Lung (tissue), 12 donors: ENCODE results near the gene CALB2. TPM values are rescaled to one million over a fixed set of nuclear protein-coding genes. Genes with fewer than 3 reads are reported as not detected.

Experiments used
- ATAC-seq: fragments of 200-7000 bp; cut with Tn5 transposase; one replicate; pipeline ENCODE4 v1.9.1; 2020; ENCODE audit warnings: moderate number of reproducible peaks; ENCODE audit not compliant: insufficient read depth, low FRiP score
- DNase-seq, 3 donors: peaks; one replicate each; pipeline ENCODE4 v3.0.0-alpha.2; 2013 to 2017
- H3K27ac ChIP-seq, 2 donors: one replicate each; pipeline ENCODE4 v1.5.1; 2013; ENCODE audit warnings: mild to moderate bottlenecking in 2 of 2, moderate library complexity in 2 of 2, control low read depth in 1 of 2, inconsistent platforms in 1 of 2, low read depth in 1 of 2, low read length in 1 of 2
- H3K27me3 ChIP-seq, 3 donors: one replicate each; pipeline ENCODE4 v1.5.1; 2013; ENCODE audit warnings: low read length in 2 of 3; ENCODE audit not compliant: control insufficient read depth in 3 of 3, insufficient read depth in 3 of 3
- H3K36me3 ChIP-seq, 4 donors: one replicate each; pipeline ENCODE4 v1.5.1; 2013; ENCODE audit warnings: low read length in 4 of 4, mild to moderate bottlenecking in 1 of 4, moderate library complexity in 1 of 4; ENCODE audit not compliant: control insufficient read depth in 4 of 4, insufficient read depth in 4 of 4
- H3K4me1 ChIP-seq, 5 donors: one replicate each; pipeline ENCODE4 v1.5.1; 2013; ENCODE audit warnings: low read length in 5 of 5, mild to moderate bottlenecking in 2 of 5, moderate library complexity in 1 of 5; ENCODE audit not compliant: control insufficient read depth in 5 of 5, insufficient read depth in 5 of 5
- H3K4me3 ChIP-seq: one replicate; pipeline ENCODE4 v1.5.1; 2013; ENCODE audit warnings: mild to moderate bottlenecking, control low read depth, moderate library complexity
- H3K9ac ChIP-seq, 2 donors: one replicate each; pipeline ENCODE4 v1.5.1; 2013; ENCODE audit warnings: low read length in 2 of 2, control low read depth in 1 of 2; ENCODE audit not compliant: insufficient read depth in 1 of 2
- H3K9me3 ChIP-seq, 4 donors: one replicate each; pipeline ENCODE4 v1.5.1; 2013; ENCODE audit warnings: low read length in 3 of 4, mild to moderate bottlenecking in 1 of 4, moderate library complexity in 1 of 4; ENCODE audit not compliant: control insufficient read depth in 4 of 4, insufficient read depth in 3 of 4
- CTCF ChIP-seq: IDR thresholded peaks from 2 replicates; pipeline ENCODE4 v1.5.1; 2012; ENCODE audit warnings: mild to moderate bottlenecking; ENCODE audit errors: control extremely low read depth, extremely low read depth
- WGBS, 2 donors: extraction: QIAGEN DNeasy Blood & Tissue Kit; methylation state at CpG; one replicate each; pipeline ENCODE4 v1.1.7; 2013; 5-methylcytosine and 5-hydroxymethylcytosine counted together
- polyA plus RNA-seq, 2 donors: library from polyadenylated mRNA; stranded (reverse); fragments of 200-250 nt; gene quantifications; one replicate each; pipeline ENCODE4 v1.2.1, GENCODE V29; 2013
- total RNA-seq, 2 donors: library from RNA; depleted of rRNA in 1 of 2; stranded (reverse); fragments of >200 nt in 1 of 2; gene quantifications; one replicate each; pipeline ENCODE4 v1.2.1, GENCODE V29; 2014 to 2021
- donor health status: control.
- donor health status: control.
- donor health status: Bipolar disorder and iron deficiency.
- donor health status: healthy.
- donor health status: DM: yes; HTN: yes; CAD: no.

The CALB2 gene
- total and polyA plus RNA-seq, 4 donors = 0.02 to 11.7 (median 1.2) TPM

GRCh38 chr16:71402674-71403073 is 44.2 kb downstream of the CALB2 start:
- no peak overlapping the region for H3K4me3 ChIP-seq
- no peaks in the 10 kb centered on the region for H3K4me1 ChIP-seq
- H3K36me3 ChIP-seq = no peaks in the 10 kb centered on the region
- 66 to 75% methylated on average over 11 of the region's 11 CpGs for WGBS, 2 donors
- peaks cover 0 to 6% (median 1%) of the 10 kb centered on the region in 3 donors for H3K27me3 ChIP-seq
- H3K27ac ChIP-seq = no peak overlapping the region
- DNase-seq (no peak), ATAC-seq (no peak)
- no peak overlapping the region for H3K9ac ChIP-seq
- peaks cover 0 to 12% (median 0%) of the 10 kb centered on the region in 4 donors for H3K9me3 ChIP-seq
- TF ChIP-seq CTCF = no peak

- Histone ChIP-seq H3K9ac (no peak overlapping the region), H3K27me3 (peaks cover 0 to 19% (median 3%) of the 10 kb centered on the region in 3 donors), H3K4me3 (no peak overlapping the region), H3K36me3 (no peaks in the 10 kb centered on the region), H3K9me3 (peaks cover 0 to 12% (median 0%) of the 10 kb centered on the region in 4 donors), H3K27ac (no peak overlapping the region), H3K4me1 (no peaks in the 10 kb centered on the region)
- WGBS, 2 donors = 67 to 73% methylated on average over 4 of the region's 4 CpGs
- ATAC-seq (no peak), DNase-seq (no peak)
- TF ChIP-seq CTCF = no peak
Observed at GRCh38 chr16:71404364-71404763, 45.8 kb downstream of the CALB2 start.

GRCh38 chr16:71406316-71406715 is 47.8 kb downstream of the CALB2 start:
- Histone ChIP-seq H3K9me3 (peaks cover 0 to 16% (median 0%) of the 10 kb centered on the region in 4 donors), H3K4me1 (no peaks in the 10 kb centered on the region), H3K27me3 (peaks cover 3 to 29% (median 3%) of the 10 kb centered on the region in 3 donors), H3K4me3 (no peak overlapping the region), H3K36me3 (no peaks in the 10 kb centered on the region), H3K9ac (no peak overlapping the region), H3K27ac (no peak overlapping the region)
- DNase-seq = no peak
- ATAC-seq = no peak
- 70 to 77% methylated on average over 5 of the region's 5 CpGs for WGBS, 2 donors
- no peak for TF ChIP-seq CTCF

- WGBS, 2 donors = 47 to 68% methylated on average over 8 of the region's 8 CpGs
- DNase-seq (no peak), ATAC-seq (no peak)
- no peak overlapping the region for H3K9ac ChIP-seq
- peaks cover 3 to 29% (median 3%) of the 10 kb centered on the region in 3 donors for H3K27me3 ChIP-seq
- no peak overlapping the region for H3K4me3 ChIP-seq
- TF ChIP-seq CTCF = no peak
- no peaks in the 10 kb centered on the region for H3K4me1 ChIP-seq
- no peaks in the 10 kb centered on the region for H3K36me3 ChIP-seq
- no peak overlapping the region for H3K27ac ChIP-seq
- H3K9me3 ChIP-seq = peaks cover 0 to 16% (median 0%) of the 10 kb centered on the region in 4 donors
Observed at GRCh38 chr16:71406724-71407123, 48.2 kb downstream of the CALB2 start.
